HTR-8/SVneo (cell line): ENCODE data around the gene FANCD2OS.
"Not testable (repeated sequence)": the region's sequence is repeated elsewhere in the genome, so short reads cannot be mapped to it uniquely, and the experiment has no call there.

Experiments used
- DNase-seq: peaks from one replicate; pipeline ENCODE4 v3.0.0; 2011; ENCODE audit warnings: low spot score, mixed read lengths; ENCODE audit not compliant: insufficient read length
- FAIRE-seq: peaks from 2 replicates; lab custom pipeline; 2011; peaks lifted over from hg19 to GRCh38; lab: Jason Lieb, UNC

Gene FANCD2OS

DNA sequence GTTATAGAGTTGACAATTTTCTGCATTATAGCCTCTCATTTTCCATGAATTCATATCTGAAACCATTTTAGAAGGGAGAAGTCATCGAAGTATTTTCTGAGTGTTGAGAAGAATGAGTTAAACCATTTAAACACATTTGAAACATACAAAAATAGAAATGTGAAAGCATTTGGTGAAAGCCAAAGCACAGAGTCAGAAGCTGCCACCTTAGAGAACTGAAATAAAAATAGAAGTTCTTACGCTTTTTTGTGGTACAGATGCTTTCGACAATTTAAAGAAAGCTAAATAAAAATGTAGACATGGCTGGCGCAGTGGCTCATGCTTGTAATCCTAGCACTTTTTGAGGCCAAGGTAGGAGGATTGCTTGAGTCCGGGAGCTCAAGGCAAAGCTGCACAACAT is 9.0 kb downstream of the FANCD2OS start:
- DNase-seq (no peak), FAIRE-seq (no peak)

DNA sequence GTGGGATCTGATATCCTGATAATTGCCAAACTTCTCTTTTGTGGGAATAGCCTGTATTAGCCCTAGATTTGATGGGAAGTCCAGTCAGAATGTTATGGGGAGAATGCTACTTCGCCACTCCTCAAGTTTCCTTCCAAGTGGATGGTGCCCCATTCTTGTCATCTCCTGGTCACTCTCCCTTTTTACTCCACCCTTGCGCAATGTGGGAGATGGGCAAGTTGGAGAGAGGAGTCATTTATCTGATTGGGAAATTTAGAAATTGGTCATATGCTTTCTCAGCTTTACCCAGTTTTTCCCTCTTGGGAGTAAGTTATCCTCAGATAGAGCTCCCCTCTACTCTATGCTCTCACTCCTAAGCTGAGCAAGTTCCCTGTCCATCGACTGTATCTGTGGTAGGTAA is 14.4 kb downstream of the FANCD2OS start:
- no peak for DNase-seq
- FAIRE-seq: no peak

DNA sequence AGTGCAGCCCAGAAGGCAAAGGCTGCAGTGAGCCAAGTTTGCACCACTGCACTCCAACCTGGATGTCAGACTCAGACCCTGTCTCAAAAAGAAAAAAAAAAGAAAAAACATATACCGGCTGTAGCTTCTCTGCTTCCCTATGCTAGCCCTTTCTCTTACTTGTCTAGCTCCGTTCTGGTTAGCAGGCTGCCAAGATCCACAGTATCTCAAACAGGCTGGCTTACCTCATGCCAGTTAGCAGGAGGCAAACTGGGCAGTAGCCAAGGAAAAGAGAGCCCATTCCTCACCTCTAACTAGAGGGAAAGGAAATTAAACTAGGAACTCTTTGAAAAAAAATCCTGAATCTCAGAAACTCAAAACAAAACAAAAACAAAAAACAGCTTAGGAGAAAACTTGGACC is 16.7 kb downstream of the FANCD2OS start:
- DNase-seq: not testable (repeated sequence)
- FAIRE-seq: peak; percentile 54

DNA sequence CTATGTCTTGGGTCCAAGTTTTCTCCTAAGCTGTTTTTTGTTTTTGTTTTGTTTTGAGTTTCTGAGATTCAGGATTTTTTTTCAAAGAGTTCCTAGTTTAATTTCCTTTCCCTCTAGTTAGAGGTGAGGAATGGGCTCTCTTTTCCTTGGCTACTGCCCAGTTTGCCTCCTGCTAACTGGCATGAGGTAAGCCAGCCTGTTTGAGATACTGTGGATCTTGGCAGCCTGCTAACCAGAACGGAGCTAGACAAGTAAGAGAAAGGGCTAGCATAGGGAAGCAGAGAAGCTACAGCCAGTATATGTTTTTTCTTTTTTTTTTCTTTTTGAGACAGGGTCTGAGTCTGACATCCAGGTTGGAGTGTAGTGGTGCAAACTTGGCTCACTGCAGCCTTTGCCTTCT is 17.3 kb downstream of the FANCD2OS start:
- not testable (repeated sequence) for DNase-seq, FAIRE-seq

DNA sequence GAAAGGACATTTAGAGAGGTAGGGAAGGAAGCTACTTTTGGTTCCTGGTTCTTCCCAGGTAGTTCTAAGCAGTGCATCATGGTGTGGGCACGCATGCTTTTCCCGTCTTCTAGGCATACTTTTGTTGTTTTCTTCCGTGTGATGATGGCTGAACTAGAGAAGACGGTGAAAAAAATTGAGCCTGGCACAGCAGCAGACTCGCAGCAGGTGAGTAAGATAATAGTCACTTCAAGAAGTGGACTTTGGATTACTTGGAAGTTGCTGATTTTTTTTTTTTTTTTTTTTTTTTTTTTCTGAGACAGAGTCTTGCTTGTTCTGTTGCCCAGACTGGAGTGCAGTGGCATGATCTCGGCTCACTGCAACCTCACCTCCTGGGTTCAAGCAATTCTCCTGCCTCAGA is 17.9 kb downstream of the FANCD2OS start:
- FAIRE-seq (no peak), DNase-seq (no peak)

DNA sequence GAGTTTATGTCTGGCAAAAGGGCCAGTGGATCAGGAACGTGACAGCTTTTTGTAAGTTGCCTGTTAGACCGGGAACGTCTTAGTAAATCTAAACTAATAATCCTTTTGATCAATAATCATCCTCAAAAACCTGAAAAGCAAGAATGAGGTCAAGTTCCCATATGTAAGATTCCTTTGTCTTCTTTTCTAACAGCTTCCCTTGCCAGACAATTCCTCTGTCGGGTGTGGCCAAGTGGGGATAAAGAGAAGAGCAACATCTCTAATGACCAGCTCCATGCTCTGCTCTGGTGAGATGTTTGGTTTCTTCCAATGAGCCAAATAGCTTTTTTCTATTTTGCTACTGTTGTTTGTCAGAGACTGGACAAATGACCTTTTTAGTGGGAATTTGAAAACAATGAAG is 19.8 kb downstream of the FANCD2OS start:
- DNase-seq: no peak
- no peak for FAIRE-seq

DNA sequence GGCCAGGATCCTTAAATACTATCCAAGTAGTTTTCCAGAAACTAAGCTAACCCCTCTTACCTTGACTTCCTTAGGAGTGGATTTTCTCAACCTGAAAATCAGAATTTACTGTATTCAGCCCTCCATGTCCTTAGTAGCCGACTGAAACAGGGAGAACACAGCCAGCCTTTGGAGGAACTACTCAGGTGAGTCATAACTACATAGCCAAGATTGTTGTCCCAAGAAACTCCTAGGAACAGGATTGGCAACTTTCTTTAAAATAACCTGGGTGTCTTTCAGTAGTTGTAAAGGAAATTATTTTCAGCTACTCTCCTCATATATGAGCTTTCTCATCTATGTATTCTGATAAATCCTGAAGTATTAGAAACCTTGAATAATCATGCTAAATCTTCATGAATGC is 22.3 kb downstream of the FANCD2OS start:
- FAIRE-seq: no peak
- DNase-seq: no peak

DNA sequence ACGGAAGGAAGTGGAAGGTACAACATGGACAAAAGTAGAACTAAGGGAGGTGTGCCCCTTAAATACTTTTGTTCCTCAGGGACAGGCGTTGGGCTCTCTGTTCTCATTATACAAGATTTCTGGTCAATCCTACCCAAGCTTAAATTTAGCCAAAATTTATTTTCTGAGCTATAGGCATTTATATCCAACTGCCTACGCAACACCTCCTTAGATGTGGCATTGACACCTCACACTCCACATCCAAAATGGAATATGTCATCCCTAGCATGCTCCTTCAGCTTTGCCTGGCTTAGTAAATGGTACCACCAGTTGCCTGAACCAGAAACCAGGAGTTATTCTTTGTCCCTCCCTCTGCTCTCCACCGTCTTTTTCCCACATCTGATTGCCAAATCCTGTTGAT is 26.2 kb downstream of the FANCD2OS start:
- no peak for FAIRE-seq

DNA sequence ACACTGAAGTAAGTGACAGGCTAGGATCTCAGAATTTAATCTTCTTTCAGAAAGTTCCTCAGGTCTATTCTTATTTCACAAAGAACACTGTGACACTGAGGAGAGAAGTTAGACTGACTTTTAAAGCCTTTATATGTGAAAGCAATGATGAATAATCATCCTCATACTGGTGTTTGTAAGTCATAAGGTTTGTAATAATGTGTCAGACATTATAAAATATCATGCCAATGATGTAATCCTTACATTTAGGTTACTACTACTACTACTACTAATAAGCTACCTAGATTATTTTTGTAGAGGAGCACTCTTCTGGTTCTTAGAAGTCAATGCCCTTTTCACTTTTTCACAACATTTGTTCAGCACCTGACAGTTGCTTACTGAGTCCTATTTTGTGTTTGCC is 33.4 kb downstream of the FANCD2OS start:
- no peak for FAIRE-seq

More for the DNA sequence above, 26.2 kb downstream of the FANCD2OS start:
- no peak for DNase-seq

DNA sequence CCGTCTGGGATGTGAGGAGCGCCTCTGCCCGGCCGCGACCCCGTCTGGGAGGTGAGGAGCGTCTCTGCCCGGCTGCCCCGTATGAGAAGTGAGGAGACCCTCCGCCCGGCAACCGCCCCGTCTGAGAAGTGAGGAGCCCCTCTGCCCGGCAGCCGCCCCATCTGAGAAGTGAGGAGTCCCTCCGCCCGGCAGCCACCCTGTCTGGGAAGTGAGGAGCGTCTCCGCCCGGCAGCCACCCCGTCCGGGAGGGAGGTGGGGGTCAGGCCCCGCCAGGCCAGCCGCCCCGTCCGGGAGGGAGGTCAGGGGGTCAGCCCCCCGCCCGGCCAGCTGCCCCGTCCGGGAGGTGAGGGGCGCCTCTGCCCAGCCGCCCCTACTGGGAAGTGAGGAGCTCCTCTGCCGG is 38.0 kb downstream of the FANCD2OS start:
- DNase-seq, FAIRE-seq: not testable (repeated sequence)

More for the DNA sequence above, 33.4 kb downstream of the FANCD2OS start:
- DNase-seq: no peak

DNA sequence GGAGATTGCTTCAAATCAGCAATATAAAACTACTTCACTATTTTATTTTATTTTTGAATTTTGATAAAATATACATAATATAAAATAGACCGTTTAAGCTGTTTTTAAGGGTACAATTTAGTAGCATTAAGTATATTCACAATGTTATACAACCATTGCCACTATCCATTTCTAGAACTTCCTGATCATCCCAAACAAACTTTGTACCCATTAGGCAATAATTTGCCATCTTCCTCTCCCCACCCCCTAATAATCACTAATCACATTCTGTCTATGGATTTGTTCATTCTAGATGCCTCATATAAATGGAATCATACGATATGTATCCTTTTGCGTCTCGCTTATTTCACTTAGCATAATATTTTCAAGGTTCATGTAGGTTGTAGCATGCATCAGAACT is 53.0 kb downstream of the FANCD2OS start:
- FAIRE-seq (no peak), DNase-seq (no peak)
